Prostate gland (tissue), 2 donors: Measurements from ENCODE around the gene CACNG8. TPM values are rescaled to one million over a fixed set of nuclear protein-coding genes. Genes with fewer than 3 reads are reported as not detected.

ENCODE experiments used
- DNase-seq: peaks from one replicate; pipeline ENCODE4 v3.0.0-alpha.2; 2019; ENCODE audit warnings: low spot score
- H3K27ac ChIP-seq, 2 donors: fragments of 200-600 bp; sonication (generic); 2 replicates each; pipeline ENCODE4 v1.5.1; 2017 to 2019
- H3K27me3 ChIP-seq: fragments of 200-600 bp; sonication (generic); replicated peaks from 2 replicates; pipeline ENCODE4 v1.5.1; 2019; ENCODE audit not compliant: insufficient read depth
- H3K36me3 ChIP-seq, 2 donors: fragments of 200-600 bp; sonication (generic); 1 replicate in 1 of 2; 2 replicates in 1 of 2; pipeline versions ENCODE4 v1.5.1 to v1.8.1; 2017 to 2019
- H3K4me1 ChIP-seq: fragments of 200-600 bp; sonication (generic); replicated peaks from 2 replicates; pipeline ENCODE4 v1.5.1; 2019
- H3K4me3 ChIP-seq, 2 donors: fragments of 200-600 bp; sonication (generic); 2 replicates each; pipeline ENCODE4 v1.5.1; 2017 to 2019
- H3K9me3 ChIP-seq: fragments of 200-600 bp; sonication (generic); 2 replicates; pipeline ENCODE4 v1.5.1; 2017
- POLR2A ChIP-seq: fragments of 450-650 bp; IDR thresholded peaks from one replicate; pipeline ENCODE4 v1.6.1; 2016; ENCODE audit warnings: antibody characterized with exemption, mild to moderate bottlenecking
- POLR2AphosphoS5 ChIP-seq: sonication (generic); formaldehyde crosslinking; IDR thresholded peaks from one replicate; pipeline ENCODE4 v1.6.1; 2017; ENCODE audit warnings: antibody characterized with exemption
- WGBS: methylation state at CpG from one replicate; pipeline ENCODE4 v1.1.5; 2018; 5-methylcytosine and 5-hydroxymethylcytosine counted together
- intact Hi-C: fragments of 100-400 bp; cut with DNase I; formaldehyde crosslinking; loops from one replicate; pipeline ENCODE4 v1.14.2; 2022
- total RNA-seq, 2 donors: library from RNA; depleted of rRNA; stranded (reverse); fragments of >200 nt; gene quantifications; one replicate each; pipeline ENCODE4 v1.1.0, GENCODE V29; 2016
- TF ChIP-seq, protein P1 (sequence below), 4 experiments: fragments of 200-600 bp in 2 of 4; fragments of 450-650 bp in 2 of 4; sonication (generic) in 2 of 4; IDR thresholded peaks; 1 replicate in 3 of 4; 2 replicates in 1 of 4; pipeline ENCODE4 v1.5.1; 2016 to 2019; ENCODE audit warnings: antibody characterized with exemption in 4 of 4, mild to moderate bottlenecking in 2 of 4, moderate library complexity in 2 of 4

The CACNG8 gene
- total RNA-seq, 2 donors from 2014 or later: 0.51 TPM; not detected in 1

DNA sequence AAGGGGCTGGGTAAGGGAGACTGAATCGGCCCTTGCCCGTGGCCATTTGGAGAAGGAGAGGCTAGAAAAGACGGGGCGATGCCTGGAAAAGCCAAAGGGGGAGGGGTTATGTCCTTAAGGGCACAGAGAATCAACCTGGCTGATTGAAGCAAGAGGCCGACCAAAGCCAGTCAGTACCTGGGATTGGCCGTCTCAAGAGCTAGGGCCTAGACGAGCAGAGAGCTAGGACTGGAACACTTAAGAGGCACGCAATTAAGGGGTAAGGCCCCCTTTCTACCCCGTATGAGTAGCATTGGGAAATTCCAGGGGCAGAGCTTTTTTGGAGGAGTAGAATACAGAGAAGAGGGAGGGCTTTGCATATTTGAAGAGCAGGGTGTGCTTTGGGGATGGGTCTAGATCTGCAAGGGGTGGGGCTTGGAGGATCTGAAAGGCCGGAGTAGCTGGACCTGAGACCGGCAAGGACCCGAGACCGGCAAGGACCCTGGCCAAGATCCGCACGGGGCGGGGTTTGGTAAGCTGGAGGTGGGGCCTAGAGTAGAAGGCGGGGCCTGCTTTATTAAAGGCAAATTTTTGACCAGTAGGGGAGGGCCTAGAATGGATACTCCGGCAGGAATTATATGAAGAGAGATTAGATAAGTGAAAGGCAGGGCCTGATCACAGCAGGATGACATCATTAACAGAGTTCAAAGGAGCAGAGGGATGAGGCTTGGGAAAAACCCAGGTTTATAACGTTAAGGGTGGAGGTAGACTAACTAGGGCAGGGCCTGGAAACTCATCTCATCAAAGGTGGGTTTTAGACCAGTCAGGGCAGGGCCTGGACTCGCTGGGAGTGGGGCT lies 18.0 kb downstream of the CACNG8 start:
- 38% methylated on average over 20 of the region's 20 CpGs for WGBS
- H3K36me3 ChIP-seq: no peaks in the 10 kb centered on the region
- H3K9me3 ChIP-seq: no peaks in the 10 kb centered on the region
- TF ChIP-seq, protein P1, sequence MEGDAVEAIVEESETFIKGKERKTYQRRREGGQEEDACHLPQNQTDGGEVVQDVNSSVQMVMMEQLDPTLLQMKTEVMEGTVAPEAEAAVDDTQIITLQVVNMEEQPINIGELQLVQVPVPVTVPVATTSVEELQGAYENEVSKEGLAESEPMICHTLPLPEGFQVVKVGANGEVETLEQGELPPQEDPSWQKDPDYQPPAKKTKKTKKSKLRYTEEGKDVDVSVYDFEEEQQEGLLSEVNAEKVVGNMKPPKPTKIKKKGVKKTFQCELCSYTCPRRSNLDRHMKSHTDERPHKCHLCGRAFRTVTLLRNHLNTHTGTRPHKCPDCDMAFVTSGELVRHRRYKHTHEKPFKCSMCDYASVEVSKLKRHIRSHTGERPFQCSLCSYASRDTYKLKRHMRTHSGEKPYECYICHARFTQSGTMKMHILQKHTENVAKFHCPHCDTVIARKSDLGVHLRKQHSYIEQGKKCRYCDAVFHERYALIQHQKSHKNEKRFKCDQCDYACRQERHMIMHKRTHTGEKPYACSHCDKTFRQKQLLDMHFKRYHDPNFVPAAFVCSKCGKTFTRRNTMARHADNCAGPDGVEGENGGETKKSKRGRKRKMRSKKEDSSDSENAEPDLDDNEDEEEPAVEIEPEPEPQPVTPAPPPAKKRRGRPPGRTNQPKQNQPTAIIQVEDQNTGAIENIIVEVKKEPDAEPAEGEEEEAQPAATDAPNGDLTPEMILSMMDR (IDR thresholded peaks at IDR 0.05): no peak
- TF ChIP-seq POLR2AphosphoS5: no peak
- no peak for TF ChIP-seq POLR2A
- intact Hi-C loops: no loop called here
- no peaks in the 10 kb centered on the region for H3K4me1 ChIP-seq
- H3K4me3 ChIP-seq: peak overlapping the region in 1 of 2 donors; percentile 11
- DNase-seq: no peak
- no peak overlapping the region for H3K27ac ChIP-seq
- H3K27me3 ChIP-seq: peaks cover 12% of the 10 kb centered on the region

DNA sequence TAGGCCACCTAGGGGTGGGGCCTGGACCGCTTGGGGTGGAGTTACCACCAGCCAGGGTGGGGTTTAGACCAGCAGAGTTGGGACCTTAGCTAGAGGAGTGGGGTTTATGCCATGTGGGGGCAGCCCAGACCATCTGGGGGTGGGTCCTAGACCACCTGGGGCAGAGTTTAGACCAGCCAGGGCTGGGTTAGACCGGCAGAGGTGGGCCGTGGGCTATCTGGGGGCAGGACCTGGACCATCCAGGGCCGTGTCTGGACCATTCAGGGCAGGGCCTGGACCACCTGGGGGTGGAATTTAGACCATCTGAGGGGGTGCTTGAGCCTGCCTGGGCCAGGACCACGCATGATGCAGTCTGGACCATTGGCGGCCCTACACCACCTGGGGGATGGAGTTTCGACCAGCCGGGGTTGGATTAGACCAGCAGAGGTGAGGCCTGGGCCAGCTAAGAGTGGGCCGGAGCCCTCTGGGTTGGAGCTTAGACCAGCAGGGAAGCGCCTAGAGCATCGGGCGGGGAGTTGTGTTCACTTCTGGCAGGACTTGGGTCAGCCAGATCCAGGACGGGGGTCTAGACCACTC lies 18.7 kb downstream of the CACNG8 start:
- WGBS: 72% methylated on average over 12 of the region's 13 CpGs
- no peaks in the 10 kb centered on the region for H3K36me3 ChIP-seq
- peaks cover 12% of the 10 kb centered on the region for H3K27me3 ChIP-seq
- intact Hi-C loops: no loop called here
- no peaks in the 10 kb centered on the region for H3K9me3 ChIP-seq
- no peak for DNase-seq
- TF ChIP-seq, protein P1 (IDR thresholded peaks at IDR 0.05): no peak
- no peak for TF ChIP-seq POLR2AphosphoS5
- TF ChIP-seq POLR2A: no peak
- H3K4me1 ChIP-seq: no peaks in the 10 kb centered on the region
- no peak overlapping the region for H3K27ac ChIP-seq
- no peak overlapping the region for H3K4me3 ChIP-seq

DNA sequence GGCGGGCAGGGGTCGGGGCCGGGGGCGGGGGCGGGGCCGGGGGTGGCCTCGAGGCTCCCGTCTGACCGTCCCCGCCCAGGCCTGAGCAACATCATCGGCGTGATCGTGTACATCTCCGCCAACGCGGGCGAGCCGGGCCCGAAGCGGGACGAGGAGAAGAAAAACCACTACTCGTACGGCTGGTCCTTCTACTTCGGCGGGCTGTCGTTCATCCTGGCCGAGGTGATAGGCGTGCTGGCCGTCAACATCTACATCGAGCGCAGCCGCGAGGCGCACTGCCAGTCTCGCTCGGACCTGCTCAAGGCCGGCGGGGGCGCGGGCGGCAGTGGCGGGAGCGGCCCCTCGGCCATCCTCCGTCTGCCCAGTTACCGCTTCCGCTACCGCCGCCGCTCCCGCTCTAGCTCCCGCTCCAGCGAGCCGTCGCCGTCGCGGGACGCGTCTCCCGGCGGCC lies 19.3 kb downstream of the CACNG8 start:
- Histone ChIP-seq H3K4me1 (no peaks in the 10 kb centered on the region), H3K27ac (no peak overlapping the region), H3K36me3 (no peaks in the 10 kb centered on the region), H3K9me3 (no peaks in the 10 kb centered on the region), H3K27me3 (peaks cover 12% of the 10 kb centered on the region), H3K4me3 (peak overlapping the region in 1 of 2 donors; percentile 17)
- under 1% methylated on average over 19 of the region's 62 CpGs for WGBS
- no peak for DNase-seq
- TF ChIP-seq POLR2A: no peak
- no peak for TF ChIP-seq POLR2AphosphoS5
- TF ChIP-seq, protein P1 (IDR thresholded peaks at IDR 0.05): no peak
- intact Hi-C loops: no loop called here

DNA sequence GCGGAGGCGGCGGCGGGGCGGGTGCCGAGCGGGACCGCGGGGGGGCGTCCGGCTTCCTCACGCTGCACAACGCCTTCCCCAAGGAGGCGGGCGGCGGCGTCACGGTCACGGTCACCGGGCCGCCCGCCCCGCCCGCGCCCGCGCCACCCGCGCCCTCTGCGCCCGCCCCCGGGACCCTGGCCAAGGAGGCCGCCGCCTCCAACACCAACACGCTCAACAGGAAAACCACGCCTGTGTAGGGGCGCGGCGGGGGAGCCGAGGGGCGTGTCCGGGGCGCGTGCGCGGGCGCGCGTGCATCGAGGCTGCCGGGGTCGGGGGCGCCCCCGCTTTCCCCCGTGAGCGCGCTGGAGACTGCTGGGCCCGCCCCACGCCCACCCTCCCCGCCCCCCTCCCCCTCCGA lies 19.9 kb downstream of the CACNG8 start:
- Histone ChIP-seq H3K4me1 (no peaks in the 10 kb centered on the region), H3K27me3 (peaks cover 12% of the 10 kb centered on the region), H3K27ac (no peak overlapping the region), H3K9me3 (no peaks in the 10 kb centered on the region), H3K36me3 (no peaks in the 10 kb centered on the region), H3K4me3 (peak overlapping the region in 1 of 2 donors; percentile 19)
- DNase-seq: peak; percentile 20
- intact Hi-C loops: no loop called here
- 0% methylated on average over 32 of the region's 61 CpGs for WGBS
- TF ChIP-seq POLR2AphosphoS5: no peak
- TF ChIP-seq, protein P1 (IDR thresholded peaks at IDR 0.05): no peak
- no peak for TF ChIP-seq POLR2A
